HEK293T (cell line): Measurements from ENCODE around the gene LASP1NB.
"Not testable (repeated sequence)": the region's sequence is repeated elsewhere in the genome, so short reads cannot be mapped to it uniquely, and the experiment has no call there.

ENCODE experiments used
- CTCF ChIA-PET: fragments of 350-600 bp; formaldehyde crosslinking; extraction: SDS; loops from one replicate; lab custom pipeline; 2021; ENCODE audit warnings: antibody characterized with exemption, inconsistent platforms; lab: Yijun Ruan, JAX
- POLR2A ChIA-PET: fragments of 350-600 bp; formaldehyde crosslinking; extraction: SDS; loops from one replicate; lab custom pipeline; 2020; ENCODE audit warnings: antibody characterized with exemption, inconsistent platforms; lab: Yijun Ruan, JAX
- DNase-seq: peaks from one replicate; pipeline ENCODE4 v3.0.0; 2012; ENCODE audit warnings: mixed read lengths; ENCODE audit errors: extremely low spot score
- ARNT ChIP-seq: fragments of 450-650 bp; IDR thresholded peaks from 2 replicates; pipeline ENCODE4 v1.6.1; 2017; ENCODE audit warnings: mild to moderate bottlenecking
- BHLHE40 ChIP-seq: fragments of 450-650 bp; IDR thresholded peaks from 2 replicates; pipeline ENCODE4 v1.6.1; 2016; ENCODE audit warnings: mild to moderate bottlenecking, moderate library complexity, borderline replicate concordance
- CTBP1 ChIP-seq: fragments of 450-650 bp; IDR thresholded peaks from 2 replicates; pipeline ENCODE4 v1.6.1; 2016; ENCODE audit warnings: borderline replicate concordance
- ELF4 ChIP-seq: fragments of 450-650 bp; IDR thresholded peaks from 2 replicates; pipeline ENCODE4 v1.6.1; 2017; ENCODE audit warnings: antibody characterized with exemption
- FOXA1 ChIP-seq: fragments of 450-650 bp; IDR thresholded peaks from 2 replicates; pipeline ENCODE4 v1.6.1; 2016; ENCODE audit warnings: mild to moderate bottlenecking
- FOXK2 ChIP-seq: fragments of 450-650 bp; IDR thresholded peaks from 2 replicates; pipeline ENCODE4 v1.6.1; 2016; ENCODE audit warnings: mild to moderate bottlenecking
- FOXM1 ChIP-seq: fragments of 450-650 bp; IDR thresholded peaks from 2 replicates; pipeline ENCODE4 v1.6.1; 2017; ENCODE audit warnings: mild to moderate bottlenecking, borderline replicate concordance
- HDGF ChIP-seq: fragments of 450-650 bp; IDR thresholded peaks from 2 replicates; pipeline ENCODE4 v1.6.1; 2017; ENCODE audit warnings: antibody characterized with exemption, borderline replicate concordance
- L3MBTL2 ChIP-seq: fragments of 450-650 bp; conservative IDR thresholded peaks from 2 replicates; pipeline ENCODE4 v1.6.1; 2016; ENCODE audit warnings: mild to moderate bottlenecking
- LEF1 ChIP-seq: fragments of 450-650 bp; IDR thresholded peaks from 2 replicates; pipeline ENCODE4 v1.6.1; 2017; ENCODE audit warnings: mild to moderate bottlenecking, borderline replicate concordance
- NFRKB ChIP-seq: fragments of 450-650 bp; IDR thresholded peaks from 2 replicates; pipeline ENCODE4 v1.6.1; 2016; ENCODE audit warnings: mild to moderate bottlenecking, moderate library complexity
- PKNOX1 ChIP-seq: fragments of 450-650 bp; IDR thresholded peaks from 2 replicates; pipeline ENCODE4 v1.6.1; 2016
- SP1 ChIP-seq: fragments of 450-650 bp; IDR thresholded peaks from 2 replicates; pipeline ENCODE4 v1.6.1; 2017
- SUZ12 ChIP-seq: fragments of 450-650 bp; IDR thresholded peaks from 2 replicates; pipeline ENCODE4 v1.6.1; 2016; ENCODE audit warnings: mild to moderate bottlenecking
- TARDBP ChIP-seq: fragments of 450-650 bp; IDR thresholded peaks from 2 replicates; pipeline ENCODE4 v1.6.1; 2016
- ZNF384 ChIP-seq: fragments of 450-650 bp; IDR thresholded peaks from 2 replicates; pipeline ENCODE4 v1.6.1; 2016

LASP1NB gene

DNA sequence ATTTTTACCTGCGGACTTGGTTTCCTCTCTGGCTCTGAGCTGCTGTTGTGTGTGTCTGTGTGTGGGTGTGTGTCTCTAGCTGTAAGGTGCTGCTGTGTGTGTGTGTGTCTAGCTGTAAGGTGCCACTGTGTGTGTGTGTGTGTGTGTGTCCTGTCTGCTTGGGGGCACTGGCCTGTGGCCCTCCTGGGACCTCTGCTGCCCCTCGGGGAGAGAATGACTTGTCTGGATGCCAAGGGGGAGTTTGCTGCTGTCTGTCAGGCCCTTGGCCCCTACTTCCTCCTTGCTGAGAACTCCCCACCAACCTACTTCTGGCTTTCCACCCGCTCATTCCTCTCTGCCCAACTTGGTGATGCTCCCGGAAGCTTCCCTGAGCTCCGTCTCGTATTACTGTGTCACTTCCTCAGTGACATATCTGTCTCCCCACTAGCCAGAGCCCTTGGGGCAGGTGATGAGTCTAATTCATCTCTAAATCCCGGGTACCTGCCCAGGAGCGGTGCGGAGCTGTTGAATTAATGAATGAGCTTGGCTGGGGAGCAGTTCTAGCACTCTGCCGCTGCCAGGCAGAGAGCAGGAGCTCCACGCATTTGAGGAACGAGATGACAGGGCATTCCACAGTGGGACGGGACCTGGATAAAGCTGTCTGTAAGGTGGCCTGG lies 3.5 kb upstream of the LASP1NB start:
- no peak for TF ChIP-seq SUZ12
- no peak for TF ChIP-seq FOXM1
- TF ChIP-seq BHLHE40, result no peak
- no peak for TF ChIP-seq L3MBTL2
- POLR2A ChIA-PET, result interaction anchor here (0.9 to 1.2 kb wide), 2 partner anchors 53 to 61 kb away, joined by 3 read pairs; no protein-coding TSS in a partner anchor
- CTCF ChIA-PET, result no interaction called here
- no peak for DNase-seq

GRCh38 chr17:38922538-38923297 lies 2.7 kb upstream of the LASP1NB start:
- TF ChIP-seq FOXA1 (no peak), LEF1 (no peak), SP1 (no peak), PKNOX1 (no peak), SUZ12 (no peak), ELF4 (no peak)
- DNase-seq, result no peak
- POLR2A ChIA-PET, result interaction anchor here (0.9 to 1.2 kb wide), 2 partner anchors 54 to 60 kb away, joined by 3 read pairs; no protein-coding TSS in a partner anchor
- CTCF ChIA-PET, result interaction anchor here (0.7 kb wide), 1 partner anchor 253 kb away, joined by 3 read pairs; no protein-coding TSS in a partner anchor

GRCh38 chr17:38926293-38927070 lies 1.1 kb downstream of the LASP1NB start:
- ChIA-PET CTCF (interaction anchor here (0.9 kb wide), 1 partner anchor 248 kb away, joined by 3 read pairs; no protein-coding TSS in a partner anchor), POLR2A (no interaction called here)
- DNase-seq, result no peak
- TF ChIP-seq ARNT, result no peak
- no peak for TF ChIP-seq ZNF384
- TF ChIP-seq NFRKB, result no peak
- TF ChIP-seq ELF4, result no peak
- TF ChIP-seq SP1, result no peak
- TF ChIP-seq HDGF, result no peak
- TF ChIP-seq L3MBTL2, result no peak
- TF ChIP-seq FOXM1, result no peak
- TF ChIP-seq FOXA1, result no peak
- no peak for TF ChIP-seq SUZ12
- no peak for TF ChIP-seq TARDBP
- TF ChIP-seq FOXK2, result no peak
- no peak for TF ChIP-seq PKNOX1
- no peak for TF ChIP-seq BHLHE40
- no peak for TF ChIP-seq LEF1
- no peak for TF ChIP-seq CTBP1

- POLR2A ChIA-PET, DNase-seq, CTCF ChIA-PET: not testable (repeated sequence)
Observed at GRCh38 chr17:38930782-38931181, 5.4 kb downstream of the LASP1NB start.

GRCh38 chr17:38933962-38934361 lies 8.5 kb downstream of the LASP1NB start:
- CTCF ChIA-PET, result interaction anchor here (0.6 to 0.7 kb wide), 2 partner anchors 80 to 220 kb away, joined by 4 read pairs; no protein-coding TSS in a partner anchor
- DNase-seq, POLR2A ChIA-PET: not testable (repeated sequence)

DNA sequence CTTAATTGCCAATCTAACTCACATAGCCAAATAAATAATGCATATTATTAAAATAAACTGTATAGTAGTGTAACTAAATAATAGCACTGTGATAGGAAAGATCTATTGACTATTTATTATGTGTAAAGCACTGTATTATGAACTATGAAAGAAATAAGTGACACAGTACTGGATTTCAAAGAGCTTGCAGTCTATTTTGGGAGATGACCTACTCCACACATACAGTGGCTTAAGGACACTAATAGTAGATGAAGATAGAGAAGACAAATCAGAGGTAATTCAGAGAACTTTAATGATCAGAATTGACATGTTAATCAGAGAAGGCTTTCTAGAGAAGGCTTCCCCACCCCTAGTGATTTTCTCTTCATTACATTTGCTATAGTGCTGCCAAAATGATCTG lies 14.6 kb downstream of the LASP1NB start:
- DNase-seq, result no peak
- ChIA-PET CTCF (no interaction called here), POLR2A (interaction anchor here (0.8 kb wide), 1 partner anchor 71 kb away, joined by 3 read pairs; no protein-coding TSS in a partner anchor)
- TF ChIP-seq PKNOX1 (no peak), ARNT (no peak), ZNF384 (no peak), FOXM1 (no peak), FOXA1 (no peak), CTBP1 (no peak), BHLHE40 (no peak), NFRKB (no peak), FOXK2 (no peak), ELF4 (no peak), SUZ12 (no peak), LEF1 (no peak), SP1 (no peak), TARDBP (no peak), HDGF (no peak), L3MBTL2 (no peak)
